ENCODE measurements around the gene TH.

GRCh38 chr11:2135018-2135569 lies 36.5 kb downstream of the TH start:
- TF ChIP-seq CTCF (conservative IDR thresholded peaks at IDR 0.05; ENCODE audit: low read length) = no peak
- TF ChIP-seq EZH2phosphoT487 (IDR thresholded peaks at IDR 0.05; ENCODE audit: borderline replicate concordance, low read depth, low read length) = no peak

All from OCI-LY7 (cell line).